ENCODE results near the gene PHETA2. TPM values are rescaled to one million over a fixed set of nuclear protein-coding genes. Genes with fewer than 3 reads are reported as not detected.

PHETA2 gene
- total RNA-seq, 1 experiment from 2014 or later: 19.7 TPM

DNA sequence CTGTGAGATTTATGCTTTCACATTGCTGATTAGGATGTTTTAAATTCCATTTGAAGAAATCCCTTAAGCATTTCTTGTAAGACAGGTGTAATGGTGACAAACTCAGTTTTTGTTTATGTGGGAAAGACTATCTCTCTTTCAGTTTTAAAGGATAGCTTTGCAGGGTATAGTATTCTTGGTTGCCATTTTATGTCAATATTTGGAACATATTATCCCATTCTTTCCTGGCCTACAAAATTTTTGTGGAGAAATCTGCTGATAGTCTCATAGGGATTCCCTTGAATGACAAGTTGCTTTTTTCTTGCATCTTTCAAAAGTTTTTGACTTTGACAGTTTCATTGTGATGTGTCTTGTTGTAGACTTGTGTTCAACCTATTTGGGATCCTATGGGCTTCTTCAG is 32.3 kb upstream of the PHETA2 start:
- DNase-seq: no peak
- Histone ChIP-seq H3K4me3 (ENCODE audit: low read depth, low read length) (no peak overlapping the region), H3K27me3 (replicated peaks; ENCODE audit: control insufficient read depth, insufficient read depth, low read length) (no peaks in the 10 kb centered on the region), H3K4me1 (no peaks in the 10 kb centered on the region), H3K36me3 (ENCODE audit: control insufficient read depth, insufficient read depth, low read length) (no peaks in the 10 kb centered on the region), H3K9me3 (peaks cover 6% of the 10 kb centered on the region)
- POLR2A ChIA-PET: no interaction called here
- TF ChIP-seq, protein P1, sequence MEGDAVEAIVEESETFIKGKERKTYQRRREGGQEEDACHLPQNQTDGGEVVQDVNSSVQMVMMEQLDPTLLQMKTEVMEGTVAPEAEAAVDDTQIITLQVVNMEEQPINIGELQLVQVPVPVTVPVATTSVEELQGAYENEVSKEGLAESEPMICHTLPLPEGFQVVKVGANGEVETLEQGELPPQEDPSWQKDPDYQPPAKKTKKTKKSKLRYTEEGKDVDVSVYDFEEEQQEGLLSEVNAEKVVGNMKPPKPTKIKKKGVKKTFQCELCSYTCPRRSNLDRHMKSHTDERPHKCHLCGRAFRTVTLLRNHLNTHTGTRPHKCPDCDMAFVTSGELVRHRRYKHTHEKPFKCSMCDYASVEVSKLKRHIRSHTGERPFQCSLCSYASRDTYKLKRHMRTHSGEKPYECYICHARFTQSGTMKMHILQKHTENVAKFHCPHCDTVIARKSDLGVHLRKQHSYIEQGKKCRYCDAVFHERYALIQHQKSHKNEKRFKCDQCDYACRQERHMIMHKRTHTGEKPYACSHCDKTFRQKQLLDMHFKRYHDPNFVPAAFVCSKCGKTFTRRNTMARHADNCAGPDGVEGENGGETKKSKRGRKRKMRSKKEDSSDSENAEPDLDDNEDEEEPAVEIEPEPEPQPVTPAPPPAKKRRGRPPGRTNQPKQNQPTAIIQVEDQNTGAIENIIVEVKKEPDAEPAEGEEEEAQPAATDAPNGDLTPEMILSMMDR (IDR thresholded peaks at IDR 0.05; ENCODE audit: insufficient read depth in 1 of 2, low read depth in 1 of 2, low read length in 1 of 2, severe bottlenecking in 1 of 2, unreplicated experiment in 1 of 2): no peak
- intact Hi-C loops (cut with micrococcal nuclease; ENCODE audit: unreplicated experiment): no loop called here
- BruUV-seq (replicated peaks): no TSS peak
- peaks cover 22% of the 10 kb centered on the region for H3K9me3 Mint-ChIP-seq (ENCODE audit: unreplicated experiment)
- no peaks in the 10 kb centered on the region for H3K4me1 Mint-ChIP-seq (ENCODE audit: low read depth, unreplicated experiment)
- H3K36me3 Mint-ChIP-seq (ENCODE audit: insufficient read depth, unreplicated experiment): no peaks in the 10 kb centered on the region
- CTCF ChIA-PET: interaction anchor here (0.6 kb wide), 1 partner anchor 400 kb away, joined by 3 read pairs; no protein-coding TSS in a partner anchor
- H3K27ac Mint-ChIP-seq (ENCODE audit: unreplicated experiment): no peak overlapping the region
- peaks cover 8% of the 10 kb centered on the region for H3K27me3 Mint-ChIP-seq (ENCODE audit: insufficient read depth, unreplicated experiment)
- H3K4me3 Mint-ChIP-seq (ENCODE audit: unreplicated experiment): no peak overlapping the region

DNA sequence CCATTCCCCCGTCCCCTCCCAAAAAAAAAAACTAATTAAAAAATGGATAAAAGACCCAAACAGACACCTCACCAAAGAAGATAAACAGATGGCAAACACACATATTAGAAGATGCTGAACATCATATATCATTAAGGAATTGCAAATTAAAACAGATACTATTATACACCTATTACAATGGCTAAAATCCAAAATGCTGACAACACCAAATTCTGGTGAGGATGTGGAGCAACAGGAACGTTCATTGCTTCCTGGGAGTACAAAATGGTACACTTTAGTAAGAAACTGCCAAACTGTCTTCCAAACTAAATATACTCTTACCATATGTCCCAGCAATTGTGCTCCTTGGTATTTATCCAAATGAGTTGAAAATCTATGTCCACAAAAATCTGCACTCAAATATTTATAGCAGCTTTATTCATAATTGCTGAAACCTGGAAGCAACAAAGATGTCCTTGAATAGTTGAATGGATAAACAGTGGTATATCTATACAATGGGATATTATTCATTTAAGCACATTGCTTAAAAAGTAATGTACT is 23.3 kb upstream of the PHETA2 start:
- Mint-ChIP-seq H3K9me3 (ENCODE audit: unreplicated experiment) (peaks cover under 1% of the 10 kb centered on the region), H3K4me3 (ENCODE audit: unreplicated experiment) (no peak overlapping the region), H3K27ac (ENCODE audit: unreplicated experiment) (no peak overlapping the region), H3K4me1 (ENCODE audit: low read depth, unreplicated experiment) (no peaks in the 10 kb centered on the region), H3K36me3 (ENCODE audit: insufficient read depth, unreplicated experiment) (no peaks in the 10 kb centered on the region), H3K27me3 (ENCODE audit: insufficient read depth, unreplicated experiment) (no peaks in the 10 kb centered on the region)
- ChIA-PET POLR2A (no interaction called here), CTCF (no interaction called here)
- TF ChIP-seq, protein P1 (IDR thresholded peaks at IDR 0.05; ENCODE audit: insufficient read depth in 1 of 2, low read depth in 1 of 2, low read length in 1 of 2, severe bottlenecking in 1 of 2, unreplicated experiment in 1 of 2): no peak
- no peak for DNase-seq
- H3K4me3 ChIP-seq (ENCODE audit: low read depth, low read length): no peak overlapping the region
- intact Hi-C loops (cut with micrococcal nuclease; ENCODE audit: unreplicated experiment): loop anchor here (10.0 kb wide), 1 partner anchor 64 kb away; no protein-coding TSS in a partner anchor
- H3K27me3 ChIP-seq (replicated peaks; ENCODE audit: control insufficient read depth, insufficient read depth, low read length): no peaks in the 10 kb centered on the region
- H3K9me3 ChIP-seq: 0 out of 2 replicates have a peak, but pooled peaks cover 1% of the 10 kb centered on the region
- BruUV-seq (replicated peaks): no TSS peak
- H3K4me1 ChIP-seq: no peaks in the 10 kb centered on the region
- no peaks in the 10 kb centered on the region for H3K36me3 ChIP-seq (ENCODE audit: control insufficient read depth, insufficient read depth, low read length)

DNA sequence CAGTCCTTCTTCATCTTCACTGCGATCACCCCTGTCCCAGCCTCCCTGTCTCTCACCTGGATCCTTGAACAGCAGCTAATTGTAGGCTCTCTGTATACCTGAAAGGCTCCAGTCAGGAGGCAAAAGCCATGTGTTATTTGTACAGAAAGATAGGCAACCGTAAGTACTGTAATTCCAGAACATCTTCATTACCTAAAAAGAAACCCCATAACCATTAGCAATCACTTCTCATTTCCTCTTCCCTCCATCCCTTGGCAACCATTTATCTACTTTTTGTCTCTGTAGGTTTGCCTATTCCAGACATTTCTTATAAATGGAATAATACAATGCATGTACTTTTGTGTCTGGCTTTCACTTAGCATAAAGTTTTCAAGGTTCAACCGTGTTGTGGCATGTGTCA is 21.3 kb upstream of the PHETA2 start:
- BruUV-seq (replicated peaks): no TSS peak
- Mint-ChIP-seq H3K36me3 (ENCODE audit: insufficient read depth, unreplicated experiment) (no peaks in the 10 kb centered on the region), H3K27ac (ENCODE audit: unreplicated experiment) (no peak overlapping the region), H3K4me3 (ENCODE audit: unreplicated experiment) (no peak overlapping the region), H3K9me3 (ENCODE audit: unreplicated experiment) (peaks cover 21% of the 10 kb centered on the region), H3K27me3 (ENCODE audit: insufficient read depth, unreplicated experiment) (no peaks in the 10 kb centered on the region), H3K4me1 (ENCODE audit: low read depth, unreplicated experiment) (no peaks in the 10 kb centered on the region)
- peaks cover 18% of the 10 kb centered on the region for H3K9me3 ChIP-seq
- intact Hi-C loops (cut with micrococcal nuclease; ENCODE audit: unreplicated experiment): loop anchor here (10.0 kb wide), 1 partner anchor 62 kb away; no protein-coding TSS in a partner anchor
- H3K36me3 ChIP-seq (ENCODE audit: control insufficient read depth, insufficient read depth, low read length): no peaks in the 10 kb centered on the region
- no peak for DNase-seq
- H3K27me3 ChIP-seq (replicated peaks; ENCODE audit: control insufficient read depth, insufficient read depth, low read length): no peaks in the 10 kb centered on the region
- ChIA-PET POLR2A (no interaction called here), CTCF (no interaction called here)
- no peaks in the 10 kb centered on the region for H3K4me1 ChIP-seq
- TF ChIP-seq, protein P1 (IDR thresholded peaks at IDR 0.05; ENCODE audit: insufficient read depth in 1 of 2, low read depth in 1 of 2, low read length in 1 of 2, severe bottlenecking in 1 of 2, unreplicated experiment in 1 of 2): no peak
- H3K4me3 ChIP-seq (ENCODE audit: low read depth, low read length): no peak overlapping the region
